GM21717 (cell line): Measurements from ENCODE around the gene ZP2.
A peak's percentile ranks its signal among the peaks of the same experiment; 100 is the strongest.
"Not testable (repeated sequence)": the region's sequence is repeated elsewhere in the genome, so short reads cannot be mapped to it uniquely, and the experiment has no call there.

Source experiments
- ATAC-seq: cut with Tn5 transposase; IDR thresholded peaks from one replicate; pipeline ENCODE4 v1.9.1; 2021; ENCODE audit warnings: mild to moderate bottlenecking, moderate library complexity; ENCODE audit not compliant: unreplicated experiment

The ZP2 gene

GRCh38 chr16:21179126-21179982, 32.0 kb downstream of the ZP2 start:
- ATAC-seq, result no peak

- no peak for ATAC-seq
Measured at GRCh38 chr16:21175397-21175796, 36.0 kb downstream of the ZP2 start.

GRCh38 chr16:21172650-21173049, 38.7 kb downstream of the ZP2 start:
- no peak for ATAC-seq

GRCh38 chr16:21170116-21170515, 41.3 kb downstream of the ZP2 start:
- ATAC-seq, result not testable (repeated sequence)

- no peak for ATAC-seq
Measured at GRCh38 chr16:21169249-21169981, 42.0 kb downstream of the ZP2 start.

GRCh38 chr16:21167929-21168602, 43.3 kb downstream of the ZP2 start:
- no peak for ATAC-seq

- ATAC-seq, result no peak
Measured at GRCh38 chr16:21167360-21167759, 44.0 kb downstream of the ZP2 start.

- no peak for ATAC-seq
Measured at GRCh38 chr16:21166561-21166961, 44.8 kb downstream of the ZP2 start.

- ATAC-seq, result no peak
Measured at GRCh38 chr16:21164521-21165168, 46.7 kb downstream of the ZP2 start.

- no peak for ATAC-seq
Measured at GRCh38 chr16:21163576-21163975, 47.8 kb downstream of the ZP2 start.

GRCh38 chr16:21162661-21163151, 48.7 kb downstream of the ZP2 start:
- ATAC-seq, result no peak

- ATAC-seq, result no peak
Measured at GRCh38 chr16:21161211-21161610, 50.2 kb downstream of the ZP2 start.

GRCh38 chr16:21160276-21160675, 51.1 kb downstream of the ZP2 start:
- no peak for ATAC-seq

GRCh38 chr16:21159281-21159951, 52.0 kb downstream of the ZP2 start:
- no peak for ATAC-seq

- ATAC-seq, result peak; percentile 70
Measured at GRCh38 chr16:21158208-21159110, 52.9 kb downstream of the ZP2 start, which contains the start of gene LDAF1. LDAF1 (plus strand) TSS chr16:21158674; CDS start chr16:21161183, 2,509 bp downstream.

GRCh38 chr16:21157632-21158031, 53.7 kb downstream of the ZP2 start:
- no peak for ATAC-seq

- no peak for ATAC-seq
Measured at GRCh38 chr16:21156767-21157467, 54.5 kb downstream of the ZP2 start.

GRCh38 chr16:21156011-21156410, 55.4 kb downstream of the ZP2 start:
- ATAC-seq, result not testable (repeated sequence)
